ENCODE measurements around the gene BST1. TPM values are rescaled to one million over a fixed set of nuclear protein-coding genes. Genes with fewer than 3 reads are reported as not detected.

BST1 gene
- total RNA-seq, 4 donors from 2014 or later, result 3.7 to 6.7 (median 5.7) TPM

DNA sequence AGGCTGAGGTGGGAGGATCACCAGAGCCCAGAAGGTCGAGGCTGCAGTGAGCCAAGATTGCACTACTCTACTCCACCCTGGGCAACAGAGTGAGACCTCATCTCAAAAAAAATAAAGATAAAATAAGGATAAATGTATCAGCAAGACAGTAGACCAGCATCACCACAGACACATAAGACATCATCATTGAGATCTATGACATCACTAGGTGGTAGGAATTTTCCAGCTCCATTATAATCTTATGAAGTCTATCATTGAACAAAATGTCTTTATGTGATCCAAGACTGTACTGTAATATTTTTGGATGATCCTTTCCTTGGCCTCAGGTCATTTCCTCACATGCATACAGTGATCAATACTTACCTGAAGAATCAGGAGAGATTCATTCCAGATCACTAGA, 29.5 kb upstream of the BST1 start:
- 85 to 95% methylated on average over 1 of the region's 1 CpG for WGBS, 2 donors
- DNase-seq (ENCODE audit: low spot score in 2 of 2), result no peak
- TF ChIP-seq POLR2A (IDR thresholded peaks at IDR 0.05), result no peak
- TF ChIP-seq, protein P1, sequence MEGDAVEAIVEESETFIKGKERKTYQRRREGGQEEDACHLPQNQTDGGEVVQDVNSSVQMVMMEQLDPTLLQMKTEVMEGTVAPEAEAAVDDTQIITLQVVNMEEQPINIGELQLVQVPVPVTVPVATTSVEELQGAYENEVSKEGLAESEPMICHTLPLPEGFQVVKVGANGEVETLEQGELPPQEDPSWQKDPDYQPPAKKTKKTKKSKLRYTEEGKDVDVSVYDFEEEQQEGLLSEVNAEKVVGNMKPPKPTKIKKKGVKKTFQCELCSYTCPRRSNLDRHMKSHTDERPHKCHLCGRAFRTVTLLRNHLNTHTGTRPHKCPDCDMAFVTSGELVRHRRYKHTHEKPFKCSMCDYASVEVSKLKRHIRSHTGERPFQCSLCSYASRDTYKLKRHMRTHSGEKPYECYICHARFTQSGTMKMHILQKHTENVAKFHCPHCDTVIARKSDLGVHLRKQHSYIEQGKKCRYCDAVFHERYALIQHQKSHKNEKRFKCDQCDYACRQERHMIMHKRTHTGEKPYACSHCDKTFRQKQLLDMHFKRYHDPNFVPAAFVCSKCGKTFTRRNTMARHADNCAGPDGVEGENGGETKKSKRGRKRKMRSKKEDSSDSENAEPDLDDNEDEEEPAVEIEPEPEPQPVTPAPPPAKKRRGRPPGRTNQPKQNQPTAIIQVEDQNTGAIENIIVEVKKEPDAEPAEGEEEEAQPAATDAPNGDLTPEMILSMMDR (IDR thresholded peaks at IDR 0.05), result no peak
- no peak overlapping the region for H3K4me3 ChIP-seq (ENCODE audit: low read depth, poor library complexity, severe bottlenecking)
- intact Hi-C loops (cut with DNase I; ENCODE audit: low total_unique reads), result loop anchor here (10.0 kb wide), 1 partner anchor 231 kb away; no protein-coding TSS in a partner anchor

DNA sequence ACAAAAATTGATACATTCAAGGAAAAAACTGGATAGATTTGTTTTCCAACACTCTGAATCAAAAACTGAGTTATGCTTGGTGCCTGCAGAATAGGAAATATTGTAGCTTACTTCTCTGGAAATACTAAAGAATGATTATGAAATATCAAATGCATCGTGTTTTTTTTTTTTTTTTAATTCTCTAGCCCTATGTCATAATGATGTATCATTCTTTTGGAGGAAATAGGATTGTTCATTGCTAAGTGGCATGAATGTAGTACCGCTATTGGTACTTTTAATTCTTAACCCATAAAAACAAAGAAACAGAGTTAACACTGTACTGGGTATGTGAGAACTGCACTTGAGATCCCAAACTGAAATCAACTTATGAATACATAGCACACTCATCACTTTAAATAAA, 28.8 kb upstream of the BST1 start:
- TF ChIP-seq, protein P1 (IDR thresholded peaks at IDR 0.05), result no peak
- TF ChIP-seq POLR2A (IDR thresholded peaks at IDR 0.05), result no peak
- H3K4me3 ChIP-seq (ENCODE audit: low read depth, poor library complexity, severe bottlenecking), result no peak overlapping the region
- intact Hi-C loops (cut with DNase I; ENCODE audit: low total_unique reads), result loop anchor here (10.0 kb wide), 1 partner anchor 231 kb away; no protein-coding TSS in a partner anchor
- no peak for DNase-seq (ENCODE audit: low spot score in 2 of 2)
- 81 to 87% methylated on average over 2 of the region's 2 CpGs for WGBS, 2 donors

DNA sequence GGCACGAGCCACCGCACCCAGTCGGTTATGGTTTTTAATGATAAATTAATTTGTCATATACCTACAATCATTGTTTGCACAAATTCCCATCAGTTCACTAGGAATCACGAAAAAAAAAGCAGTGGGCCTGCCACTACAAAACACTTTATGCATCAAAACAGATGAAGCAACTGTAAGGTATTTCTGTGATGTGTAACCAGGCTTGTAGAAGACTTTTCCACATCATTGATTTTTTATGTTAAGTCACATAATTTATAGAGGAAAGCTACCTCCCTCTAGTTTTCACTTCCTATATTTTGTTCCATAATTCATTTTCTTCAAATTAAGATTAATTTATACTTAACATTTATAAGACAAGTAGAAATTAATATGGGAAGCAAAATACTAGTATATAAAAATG, 27.9 kb upstream of the BST1 start:
- WGBS, 2 donors, result 91 to 94% methylated on average over 4 of the region's 4 CpGs
- no peak for DNase-seq (ENCODE audit: low spot score in 2 of 2)
- H3K4me3 ChIP-seq (ENCODE audit: low read depth, poor library complexity, severe bottlenecking), result no peak overlapping the region
- intact Hi-C loops (cut with DNase I; ENCODE audit: low total_unique reads), result loop anchor here (10.0 kb wide), 1 partner anchor 230 kb away; no protein-coding TSS in a partner anchor
- TF ChIP-seq, protein P1 (IDR thresholded peaks at IDR 0.05), result no peak
- TF ChIP-seq POLR2A (IDR thresholded peaks at IDR 0.05), result no peak

- TF ChIP-seq, protein P1 (IDR thresholded peaks at IDR 0.05), result no peak
- TF ChIP-seq POLR2A (IDR thresholded peaks at IDR 0.05), result no peak
- no peak overlapping the region for H3K4me3 ChIP-seq (ENCODE audit: low read depth, poor library complexity, severe bottlenecking)
- DNase-seq (ENCODE audit: low spot score in 2 of 2), result no peak
- 90 to 94% methylated on average over 3 of the region's 3 CpGs for WGBS, 2 donors
- intact Hi-C loops (cut with DNase I; ENCODE audit: low total_unique reads), result loop anchor here (10.0 kb wide), 1 partner anchor 229 kb away; no protein-coding TSS in a partner anchor
Measured at GRCh38 chr4:15675356-15675755, 27.5 kb upstream of the BST1 start.

DNA sequence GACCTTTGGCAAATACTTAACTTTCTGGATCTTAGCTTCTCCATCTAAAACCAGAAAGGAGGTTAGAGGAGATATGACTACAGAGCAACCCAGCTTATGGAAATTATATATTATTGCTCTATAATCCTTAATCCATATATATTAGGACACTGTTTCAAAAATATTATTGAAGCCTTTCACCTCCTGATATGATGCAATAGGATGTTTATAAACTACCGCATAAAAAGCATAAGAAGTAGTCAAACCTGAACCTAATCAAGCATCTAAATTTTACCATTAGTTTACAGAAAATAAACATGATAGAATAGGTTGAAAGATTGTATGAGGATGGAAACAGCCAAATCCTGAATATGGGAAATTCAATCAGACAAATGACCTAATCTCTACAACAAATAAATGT, 26.8 kb upstream of the BST1 start:
- H3K4me3 ChIP-seq (ENCODE audit: low read depth, poor library complexity, severe bottlenecking), result no peak overlapping the region
- intact Hi-C loops (cut with DNase I; ENCODE audit: low total_unique reads), result loop anchor here (10.0 kb wide), 1 partner anchor 229 kb away; no protein-coding TSS in a partner anchor
- DNase-seq (ENCODE audit: low spot score in 2 of 2), result no peak
- 74 to 84% methylated on average over 1 of the region's 1 CpG for WGBS, 2 donors
- TF ChIP-seq, protein P1 (IDR thresholded peaks at IDR 0.05), result no peak
- TF ChIP-seq POLR2A (IDR thresholded peaks at IDR 0.05), result no peak

DNA sequence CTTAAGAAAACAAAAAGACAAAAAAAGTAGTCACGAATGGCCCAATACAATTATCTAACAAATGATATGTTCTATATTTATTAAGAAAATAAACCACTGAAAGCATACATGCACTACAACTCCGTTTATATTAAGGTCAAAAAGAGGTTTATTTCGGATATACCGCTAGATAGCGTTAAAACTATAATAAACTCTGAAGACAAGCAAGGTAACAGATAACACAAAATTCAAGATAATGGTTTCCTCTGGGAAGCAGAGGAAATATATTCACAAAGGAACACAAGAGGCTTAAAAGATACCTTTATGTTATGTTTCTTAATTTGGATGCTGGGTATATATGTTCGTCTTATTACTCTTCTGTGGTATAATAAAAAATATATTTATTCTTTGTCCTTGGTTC, 26.0 kb upstream of the BST1 start:
- DNase-seq (ENCODE audit: low spot score in 2 of 2), result no peak
- WGBS, 2 donors, result 94 to 97% methylated on average over 6 of the region's 6 CpGs
- no peak overlapping the region for H3K4me3 ChIP-seq (ENCODE audit: low read depth, poor library complexity, severe bottlenecking)
- intact Hi-C loops (cut with DNase I; ENCODE audit: low total_unique reads), result loop anchor here (10.0 kb wide), 1 partner anchor 228 kb away; no protein-coding TSS in a partner anchor
- TF ChIP-seq POLR2A (IDR thresholded peaks at IDR 0.05), result no peak
- TF ChIP-seq, protein P1 (IDR thresholded peaks at IDR 0.05), result no peak

Measured in lower leg skin (tissue), 4 donors.